ENCODE measurements around the gene ARL11.

ARL11 gene

GRCh38 chr13:49643035-49643646 is 14.8 kb downstream of the ARL11 start:
- no peak for TF ChIP-seq JUND (IDR thresholded peaks at IDR 0.05; ENCODE audit: low read depth)
- in situ Hi-C loops (cut with HindIII; ENCODE audit: low pct_unique_long_range_greater_than_20kb, low sequenced_read_pairs): no loop called here
- DNase-seq (ENCODE audit: low read depth in 1 of 2, low spot score in 1 of 2): no peak

DNA sequence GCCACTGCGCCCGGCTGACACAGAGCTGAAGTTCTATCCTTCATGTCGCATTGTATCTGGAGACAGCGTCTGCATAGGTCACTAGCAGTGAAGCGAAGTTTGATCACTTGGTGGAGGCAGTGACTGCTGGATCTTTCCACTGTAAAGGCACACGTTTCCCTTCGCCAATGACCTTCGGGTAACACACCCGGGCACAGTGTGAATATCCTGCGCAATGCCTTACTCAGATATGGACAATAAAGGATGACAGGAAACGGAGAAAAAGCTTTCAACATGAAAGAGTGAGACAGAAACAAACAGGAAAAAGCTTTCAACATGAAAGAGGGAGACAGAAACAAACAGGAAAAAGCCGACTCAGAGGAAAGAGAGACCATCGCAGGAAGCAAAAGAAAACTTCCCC is 17.1 kb downstream of the ARL11 start:
- TF ChIP-seq JUND (IDR thresholded peaks at IDR 0.05; ENCODE audit: low read depth): no peak
- in situ Hi-C loops (cut with HindIII; ENCODE audit: low pct_unique_long_range_greater_than_20kb, low sequenced_read_pairs): no loop called here
- no peak for DNase-seq (ENCODE audit: low read depth in 1 of 2, low spot score in 1 of 2)

DNA sequence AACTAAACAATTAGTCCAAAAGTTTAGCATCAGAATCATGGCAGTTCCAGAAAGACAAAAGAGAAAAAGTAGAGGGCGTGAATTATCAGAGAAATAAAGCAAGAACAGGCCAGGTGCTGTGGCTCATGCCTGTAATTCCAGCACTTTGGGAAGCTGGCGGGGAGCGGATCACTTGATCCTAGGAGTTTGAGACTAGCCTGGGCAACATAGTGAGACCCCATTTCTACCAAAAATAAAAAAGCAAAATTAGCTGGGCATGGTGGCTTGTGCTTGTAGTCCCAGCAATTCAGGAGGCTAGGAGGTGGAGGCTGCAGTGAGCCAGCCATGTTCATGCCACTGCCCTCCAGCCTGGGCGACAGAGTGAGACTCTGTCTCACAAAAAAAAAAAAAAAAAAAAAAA is 18.4 kb downstream of the ARL11 start:
- in situ Hi-C loops (cut with HindIII; ENCODE audit: low pct_unique_long_range_greater_than_20kb, low sequenced_read_pairs): no loop called here
- TF ChIP-seq JUND (IDR thresholded peaks at IDR 0.05; ENCODE audit: low read depth): no peak
- no peak for DNase-seq (ENCODE audit: low read depth in 1 of 2, low spot score in 1 of 2)

DNA sequence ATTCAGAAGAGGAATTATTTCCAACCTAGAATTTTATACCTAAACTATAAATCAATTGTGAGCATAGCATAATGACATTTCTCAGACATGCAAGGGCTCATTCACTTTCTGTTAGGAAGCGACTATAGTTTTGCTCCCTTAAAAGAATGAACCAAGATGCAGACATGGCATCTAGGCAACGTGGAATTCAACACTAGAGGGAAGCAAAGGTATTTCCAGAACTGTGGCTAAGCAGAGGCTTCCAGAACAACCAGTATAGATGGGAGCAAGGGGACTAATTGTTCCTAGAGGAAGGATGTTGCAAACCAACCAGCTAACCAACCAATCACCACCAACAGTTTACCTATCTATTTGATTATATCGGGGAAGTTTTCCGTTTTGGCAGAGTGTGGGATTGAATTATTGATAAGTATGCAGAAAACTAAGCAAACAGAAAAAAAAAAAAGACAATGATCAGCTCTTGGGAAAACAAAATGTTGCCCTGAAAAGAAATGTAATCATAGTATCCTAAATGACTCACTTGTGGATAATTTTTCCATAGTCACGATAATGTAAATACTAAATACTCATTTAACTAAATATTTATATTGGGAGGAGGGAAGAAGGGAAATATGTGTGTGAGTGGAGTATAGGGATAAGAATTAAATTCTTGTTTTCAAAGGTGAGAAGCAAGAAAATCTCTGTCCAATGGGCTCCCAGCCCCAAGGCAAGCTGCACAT is 21.1 kb downstream of the ARL11 start:
- TF ChIP-seq JUND (IDR thresholded peaks at IDR 0.05; ENCODE audit: low read depth): no peak
- peak; percentile 30 to 64 for DNase-seq (ENCODE audit: low read depth in 1 of 2, low spot score in 1 of 2)
- in situ Hi-C loops (cut with HindIII; ENCODE audit: low pct_unique_long_range_greater_than_20kb, low sequenced_read_pairs): no loop called here

- no peak for DNase-seq (ENCODE audit: low read depth in 1 of 2, low spot score in 1 of 2)
- in situ Hi-C loops (cut with HindIII; ENCODE audit: low pct_unique_long_range_greater_than_20kb, low sequenced_read_pairs): no loop called here
- no peak for TF ChIP-seq JUND (IDR thresholded peaks at IDR 0.05; ENCODE audit: low read depth)
These were observed 21.6 kb downstream of the ARL11 start for GRCh38 chr13:49649963-49650312.

DNA sequence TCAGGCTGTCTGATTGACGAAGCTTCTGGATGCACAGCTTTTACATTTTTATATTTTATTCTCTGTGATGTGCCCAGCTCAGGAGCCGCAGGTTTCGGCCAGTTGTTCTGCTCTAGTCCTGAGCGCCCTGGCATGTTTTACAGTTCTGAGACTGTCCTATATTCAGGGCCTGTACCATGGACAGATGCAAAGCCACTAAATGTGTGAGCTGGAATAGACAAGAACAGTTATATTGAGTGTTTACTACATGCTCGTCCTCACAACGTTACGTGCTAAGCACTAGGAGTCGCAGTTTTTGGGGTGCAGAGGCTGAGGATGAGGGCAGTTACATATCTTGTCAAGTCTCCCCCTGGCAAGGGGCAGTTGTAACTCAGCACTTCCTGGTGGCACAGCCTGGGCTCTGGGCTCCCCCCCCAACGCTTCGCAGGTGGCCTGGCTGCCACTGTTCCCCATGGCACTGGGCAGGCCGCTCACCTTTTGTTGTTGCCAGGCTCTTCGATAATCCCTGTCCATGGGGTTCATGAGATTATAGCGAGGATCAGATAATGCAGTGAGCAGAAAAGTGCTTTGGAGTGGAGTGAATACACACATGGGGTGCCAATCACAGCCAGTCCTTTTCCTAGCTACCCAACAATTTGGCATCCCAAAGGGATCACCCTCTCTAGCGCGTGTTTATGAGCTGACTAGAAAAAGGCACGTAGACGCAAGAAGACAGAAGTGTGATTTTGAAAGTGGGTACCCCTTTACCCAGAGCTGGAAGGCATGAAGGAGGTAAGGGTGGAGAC is 23.5 kb downstream of the ARL11 start:
- in situ Hi-C loops (cut with HindIII; ENCODE audit: low pct_unique_long_range_greater_than_20kb, low sequenced_read_pairs): no loop called here
- DNase-seq (ENCODE audit: low read depth in 1 of 2, low spot score in 1 of 2): no peak
- no peak for TF ChIP-seq JUND (IDR thresholded peaks at IDR 0.05; ENCODE audit: low read depth)

- DNase-seq (ENCODE audit: low read depth in 1 of 2, low spot score in 1 of 2): peak; percentile 38 to 72
- no peak for TF ChIP-seq JUND (IDR thresholded peaks at IDR 0.05; ENCODE audit: low read depth)
- in situ Hi-C loops (cut with HindIII; ENCODE audit: low pct_unique_long_range_greater_than_20kb, low sequenced_read_pairs): no loop called here
These were observed 24.3 kb downstream of the ARL11 start for GRCh38 chr13:49652355-49653305.

DNA sequence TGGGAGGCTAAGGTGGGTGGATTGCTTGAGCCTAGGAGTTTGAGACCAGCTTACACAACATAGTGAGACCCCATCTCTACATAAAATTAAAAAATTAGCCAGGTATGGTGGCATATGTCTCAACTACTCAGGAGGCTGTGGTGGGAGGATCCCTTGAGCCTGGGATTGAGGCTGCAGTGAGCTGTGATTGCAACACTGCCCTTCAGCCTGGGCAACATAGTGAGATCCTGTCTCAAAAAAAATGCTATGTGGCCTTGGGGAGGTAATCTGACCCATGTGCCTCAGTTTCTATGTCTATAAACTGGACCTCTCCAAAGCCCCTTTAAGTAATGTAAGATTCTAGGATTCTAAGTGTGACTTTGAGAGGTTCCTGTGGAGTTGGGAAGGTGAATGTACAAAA is 25.2 kb downstream of the ARL11 start:
- no peak for DNase-seq (ENCODE audit: low read depth in 1 of 2, low spot score in 1 of 2)
- in situ Hi-C loops (cut with HindIII; ENCODE audit: low pct_unique_long_range_greater_than_20kb, low sequenced_read_pairs): no loop called here
- TF ChIP-seq JUND (IDR thresholded peaks at IDR 0.05; ENCODE audit: low read depth): no peak

DNA sequence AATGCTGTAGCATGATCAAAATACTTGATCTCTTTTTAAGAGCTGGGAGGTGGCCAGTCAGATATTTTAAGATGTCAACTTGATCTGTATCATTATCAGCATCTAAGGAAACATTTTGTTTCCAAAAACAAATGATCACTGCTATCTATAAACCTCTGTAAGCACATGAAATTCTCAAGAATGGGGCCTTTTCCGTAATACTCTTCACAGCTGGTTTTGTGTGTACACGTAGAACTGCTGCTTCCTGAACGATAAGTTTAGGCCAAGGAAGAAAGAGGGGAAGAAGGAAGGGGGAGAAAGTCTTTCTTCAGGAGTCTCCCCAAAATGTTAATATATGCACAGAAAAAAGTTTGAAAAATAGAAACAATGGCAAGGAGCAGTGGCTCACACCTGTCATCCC is 25.7 kb downstream of the ARL11 start:
- in situ Hi-C loops (cut with HindIII; ENCODE audit: low pct_unique_long_range_greater_than_20kb, low sequenced_read_pairs): no loop called here
- no peak for DNase-seq (ENCODE audit: low read depth in 1 of 2, low spot score in 1 of 2)
- no peak for TF ChIP-seq JUND (IDR thresholded peaks at IDR 0.05; ENCODE audit: low read depth)

GRCh38 chr13:49655906-49656305 is 27.6 kb downstream of the ARL11 start:
- in situ Hi-C loops (cut with HindIII; ENCODE audit: low pct_unique_long_range_greater_than_20kb, low sequenced_read_pairs): no loop called here
- TF ChIP-seq JUND (IDR thresholded peaks at IDR 0.05; ENCODE audit: low read depth): no peak
- no peak for DNase-seq (ENCODE audit: low read depth in 1 of 2, low spot score in 1 of 2)

DNA sequence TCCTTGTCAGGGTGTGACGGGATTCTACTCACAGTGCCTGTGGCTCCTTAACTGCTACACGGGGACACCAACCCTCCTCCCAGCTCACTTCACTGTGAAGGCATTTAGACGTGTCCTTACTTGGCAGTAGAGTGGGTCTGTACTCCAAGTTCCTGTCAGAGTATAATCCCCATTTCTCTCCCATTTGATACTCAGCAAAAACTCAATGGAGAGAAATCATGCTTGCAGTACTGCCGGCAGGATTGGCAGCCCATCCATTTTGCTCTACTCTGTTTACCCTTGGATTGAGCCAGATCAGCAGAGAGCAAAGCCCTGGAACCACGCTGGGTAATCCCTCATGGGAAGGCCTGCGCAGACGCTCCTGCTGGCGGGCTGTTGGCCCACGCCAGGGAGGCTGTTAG is 28.9 kb downstream of the ARL11 start:
- in situ Hi-C loops (cut with HindIII; ENCODE audit: low pct_unique_long_range_greater_than_20kb, low sequenced_read_pairs): no loop called here
- no peak for TF ChIP-seq JUND (IDR thresholded peaks at IDR 0.05; ENCODE audit: low read depth)
- DNase-seq (ENCODE audit: low read depth in 1 of 2, low spot score in 1 of 2): no peak

DNA sequence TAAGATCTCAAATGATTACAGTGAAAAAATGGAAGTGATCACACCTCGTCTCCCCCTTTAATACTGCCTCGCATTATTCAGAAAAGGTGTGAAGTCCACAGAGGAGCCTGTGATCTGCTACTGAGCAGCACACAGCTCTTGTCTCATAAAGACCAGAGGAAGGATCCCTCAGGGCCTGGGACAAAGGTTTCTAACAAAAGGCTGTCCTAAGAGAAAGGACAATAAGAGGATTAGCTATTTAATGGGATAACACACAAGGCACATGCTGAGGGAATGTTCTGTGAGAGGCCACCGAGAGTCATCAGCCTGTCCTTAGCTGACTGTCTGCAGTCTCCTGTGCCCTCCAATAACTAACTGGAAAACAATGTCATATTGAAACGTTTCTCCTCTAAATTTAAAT is 36.3 kb downstream of the ARL11 start:
- TF ChIP-seq JUND (IDR thresholded peaks at IDR 0.05; ENCODE audit: low read depth): no peak
- DNase-seq (ENCODE audit: low read depth in 1 of 2, low spot score in 1 of 2): no peak
- in situ Hi-C loops (cut with HindIII; ENCODE audit: low pct_unique_long_range_greater_than_20kb, low sequenced_read_pairs): no loop called here

All from T47D (cell line).